Kidney (tissue), 14 donors: Measurements from ENCODE around the gene FSTL5. TPM values are rescaled to one million over a fixed set of nuclear protein-coding genes. Genes with fewer than 3 reads are reported as not detected.

Experiments used
- DNase-seq, 5 donors: peaks; one replicate each; pipeline ENCODE4 v3.0.0-alpha.2; 2013 to 2020
- FAIRE-seq: peaks from 2 replicates; lab custom pipeline; 2012; peaks lifted over from hg19 to GRCh38; lab: Jason Lieb, UNC
- H3K27ac ChIP-seq, 2 donors: one replicate each; pipeline ENCODE4 v1.7.0; 2013; ENCODE audit warnings: low read depth in 2 of 2, low read length in 2 of 2, inconsistent platforms in 1 of 2
- H3K27me3 ChIP-seq: one replicate; pipeline ENCODE4 v1.7.1; 2013; ENCODE audit warnings: low read length, inconsistent platforms; ENCODE audit not compliant: control insufficient read depth, insufficient read depth
- H3K36me3 ChIP-seq, 3 donors: one replicate each; pipeline versions ENCODE4 v1.7.0 to v1.7.1; 2013; ENCODE audit warnings: low read length in 3 of 3, control low read depth in 1 of 3, inconsistent platforms in 1 of 3; ENCODE audit not compliant: insufficient read depth in 3 of 3, control insufficient read depth in 2 of 3
- H3K4me1 ChIP-seq, 3 donors: one replicate each; pipeline versions ENCODE4 v1.7.0 to v1.7.1; 2013; ENCODE audit warnings: low read length in 3 of 3, inconsistent platforms in 1 of 3, low read depth in 1 of 3; ENCODE audit not compliant: control insufficient read depth in 2 of 3, insufficient read depth in 2 of 3
- H3K4me3 ChIP-seq, 3 donors: one replicate each; pipeline versions ENCODE4 v1.7.0 to v1.8.1; 2013; ENCODE audit warnings: low read length in 3 of 3, control low read depth in 1 of 3, inconsistent platforms in 1 of 3
- H3K9ac ChIP-seq, 3 donors: one replicate each; pipeline versions ENCODE4 v1.7.0 to v1.7.1; 2013; ENCODE audit warnings: low read length in 3 of 3, control low read depth in 1 of 3, inconsistent platforms in 1 of 3
- H3K9me3 ChIP-seq, 3 donors: one replicate each; pipeline versions ENCODE4 v1.7.0 to v1.7.1; 2013; ENCODE audit warnings: low read length in 3 of 3, control low read depth in 1 of 3, inconsistent platforms in 1 of 3; ENCODE audit not compliant: control insufficient read depth in 2 of 3, insufficient read depth in 1 of 3
- intact Hi-C: fragments of 100-400 bp; cut with DNase I; formaldehyde crosslinking; loops from one replicate; pipeline ENCODE4 v1.11.1; 2022
- polyA plus RNA-seq: library from polyadenylated mRNA; stranded (reverse); fragments of 350-450 nt; fragmentation: Illumina TruSeq; extraction: RNeasy Lipid Tissue Mini Kit (QIAGEN cat#74804); gene quantifications from one replicate; pipeline ENCODE4 v1.2.3, GENCODE V29; 2014; ENCODE audit warnings: low read depth, low replicate concordance; ENCODE audit not compliant: insufficient read depth
- total RNA-seq: library from RNA; stranded (reverse); fragmentation: NEBNext Ultra II Directional; extraction: Animal tissue kit (Norgen Biotek cat#: 25700); gene quantifications from one replicate; pipeline ENCODE4 v1.2.1, GENCODE V29; 2021
- TF ChIP-seq, protein P1 (sequence below): IDR thresholded peaks from 3 replicates; pipeline ENCODE4 v1.5.1; 2012; ENCODE audit warnings: mild to moderate bottlenecking, moderate library complexity, borderline replicate concordance; ENCODE audit not compliant: insufficient read depth; ENCODE audit errors: extremely low read depth
- donor health status: control.
- donor health status: control.
- donor health status: control.
- donor health status: control.
- donor health status: control.
- donor health status: DM: yes; HTN: yes; CAD: no.
- donor health status: Normal renal cell carcinoma (clear cell type).

FSTL5 gene
- total and polyA plus RNA-seq, 2 donors from 2014 or later = 0.09 TPM; not detected in 1

DNA sequence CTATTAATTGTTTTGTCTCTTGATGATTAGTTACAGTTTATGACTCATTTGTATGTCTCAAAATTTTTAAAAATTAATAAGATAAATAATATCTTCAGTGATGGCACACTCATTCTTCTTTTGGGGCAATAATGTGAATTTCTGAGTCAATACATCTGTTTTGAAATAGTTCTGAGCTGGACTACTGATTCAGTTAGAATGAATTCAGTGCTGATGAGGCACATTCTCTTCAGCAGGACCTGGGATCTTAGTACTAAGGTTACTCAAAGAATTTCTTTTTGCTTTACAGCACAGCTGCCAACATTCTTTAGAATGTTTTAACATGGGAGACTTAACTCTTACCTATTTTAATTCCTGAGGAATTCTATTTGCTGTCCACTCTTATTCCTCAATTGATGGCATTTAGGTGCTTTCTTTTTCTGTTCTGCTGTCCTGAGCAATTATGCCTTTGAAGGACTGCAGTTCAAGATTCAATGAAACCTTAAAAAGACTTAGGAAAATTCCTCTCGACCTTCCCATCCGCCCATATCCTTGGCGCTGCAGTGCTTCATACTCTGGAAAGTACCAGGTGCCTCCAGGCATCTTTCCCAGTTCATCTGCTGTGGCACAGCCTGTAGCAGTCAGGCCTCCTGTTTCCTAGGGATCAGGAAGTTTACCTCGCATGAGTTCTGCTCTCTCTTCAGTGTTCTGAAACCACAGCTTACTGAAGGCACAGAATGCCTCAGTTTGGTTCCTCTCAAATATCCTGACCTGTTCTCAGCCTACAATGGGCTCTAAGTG lies 213.7 kb downstream of the FSTL5 start:
- H3K27ac ChIP-seq = peak overlapping the region in 1 of 2 donors; percentile 12
- no peak overlapping the region for H3K9ac ChIP-seq
- no peaks in the 10 kb centered on the region for H3K9me3 ChIP-seq
- no peaks in the 10 kb centered on the region for H3K4me1 ChIP-seq
- FAIRE-seq = no peak
- DNase-seq = no peak
- H3K4me3 ChIP-seq = no peak overlapping the region
- TF ChIP-seq, protein P1, sequence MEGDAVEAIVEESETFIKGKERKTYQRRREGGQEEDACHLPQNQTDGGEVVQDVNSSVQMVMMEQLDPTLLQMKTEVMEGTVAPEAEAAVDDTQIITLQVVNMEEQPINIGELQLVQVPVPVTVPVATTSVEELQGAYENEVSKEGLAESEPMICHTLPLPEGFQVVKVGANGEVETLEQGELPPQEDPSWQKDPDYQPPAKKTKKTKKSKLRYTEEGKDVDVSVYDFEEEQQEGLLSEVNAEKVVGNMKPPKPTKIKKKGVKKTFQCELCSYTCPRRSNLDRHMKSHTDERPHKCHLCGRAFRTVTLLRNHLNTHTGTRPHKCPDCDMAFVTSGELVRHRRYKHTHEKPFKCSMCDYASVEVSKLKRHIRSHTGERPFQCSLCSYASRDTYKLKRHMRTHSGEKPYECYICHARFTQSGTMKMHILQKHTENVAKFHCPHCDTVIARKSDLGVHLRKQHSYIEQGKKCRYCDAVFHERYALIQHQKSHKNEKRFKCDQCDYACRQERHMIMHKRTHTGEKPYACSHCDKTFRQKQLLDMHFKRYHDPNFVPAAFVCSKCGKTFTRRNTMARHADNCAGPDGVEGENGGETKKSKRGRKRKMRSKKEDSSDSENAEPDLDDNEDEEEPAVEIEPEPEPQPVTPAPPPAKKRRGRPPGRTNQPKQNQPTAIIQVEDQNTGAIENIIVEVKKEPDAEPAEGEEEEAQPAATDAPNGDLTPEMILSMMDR = no peak
- no peaks in the 10 kb centered on the region for H3K27me3 ChIP-seq
- intact Hi-C loops = no loop called here
- no peaks in the 10 kb centered on the region for H3K36me3 ChIP-seq

DNA sequence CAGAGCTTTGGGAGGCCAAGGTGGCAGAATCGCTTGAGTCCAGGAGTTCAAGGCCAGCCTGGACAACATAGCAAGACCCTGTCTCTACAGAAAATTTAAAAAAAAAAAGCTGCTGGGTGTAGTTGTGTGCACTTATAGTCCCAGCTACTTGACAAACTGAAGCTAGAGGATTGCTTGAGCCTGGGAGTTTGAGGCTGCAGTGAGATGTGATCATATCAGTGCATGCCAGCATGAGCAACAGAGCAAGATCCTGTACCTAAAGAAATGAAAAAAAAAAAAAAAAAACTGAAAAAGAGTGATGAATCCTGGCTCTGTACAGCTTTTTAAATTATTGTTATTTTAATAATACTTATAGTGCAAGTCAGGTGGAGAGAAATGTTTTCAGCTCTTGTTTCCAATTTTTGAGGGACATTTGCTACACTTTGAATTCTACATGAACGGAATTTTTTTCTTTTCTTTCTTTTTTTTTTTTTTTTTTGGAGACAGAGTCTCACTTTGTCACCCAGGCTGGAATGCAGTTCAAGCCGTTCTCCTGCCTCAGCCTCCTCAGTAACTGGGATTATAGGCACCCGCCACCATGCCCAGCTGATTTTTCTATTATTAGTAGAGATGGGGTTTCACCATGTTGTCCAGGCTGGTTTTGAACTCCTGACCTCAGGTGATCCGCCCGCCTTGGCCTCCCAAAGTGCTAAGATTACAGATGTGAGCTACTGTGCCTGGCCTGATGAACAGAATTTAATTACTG lies 215.6 kb downstream of the FSTL5 start:
- no peak overlapping the region for H3K4me3 ChIP-seq
- H3K9me3 ChIP-seq = no peaks in the 10 kb centered on the region
- no peak overlapping the region for H3K27ac ChIP-seq
- intact Hi-C loops = no loop called here
- DNase-seq (no peak), FAIRE-seq (no peak)
- TF ChIP-seq, protein P1 = no peak
- H3K4me1 ChIP-seq = no peaks in the 10 kb centered on the region
- H3K36me3 ChIP-seq = no peaks in the 10 kb centered on the region
- no peaks in the 10 kb centered on the region for H3K27me3 ChIP-seq
- no peak overlapping the region for H3K9ac ChIP-seq

DNA sequence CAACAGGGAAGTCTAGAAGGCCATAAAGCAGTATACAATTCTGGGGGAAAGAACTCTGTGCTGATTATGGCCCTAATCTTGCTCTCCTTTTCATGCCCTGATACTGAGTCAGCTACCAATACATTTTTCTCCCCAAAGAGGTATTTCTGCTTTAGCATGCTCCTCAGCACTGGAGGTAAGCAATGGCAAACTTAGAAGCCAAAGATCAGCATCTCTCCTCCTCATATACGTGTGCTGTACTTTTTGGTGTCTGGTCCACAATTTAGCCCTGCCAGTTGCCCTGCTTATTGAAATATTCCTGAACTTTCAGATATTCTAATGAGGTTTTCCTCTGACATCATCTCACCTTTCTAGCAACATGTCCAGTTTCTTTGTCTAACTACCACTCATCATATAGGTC lies 226.2 kb downstream of the FSTL5 start:
- no peak overlapping the region for H3K27ac ChIP-seq
- H3K4me1 ChIP-seq = no peaks in the 10 kb centered on the region
- FAIRE-seq (no peak), DNase-seq (no peak)
- intact Hi-C loops = no loop called here
- no peak overlapping the region for H3K9ac ChIP-seq
- no peaks in the 10 kb centered on the region for H3K36me3 ChIP-seq
- TF ChIP-seq, protein P1 = no peak
- H3K27me3 ChIP-seq = no peaks in the 10 kb centered on the region
- no peaks in the 10 kb centered on the region for H3K9me3 ChIP-seq
- H3K4me3 ChIP-seq = no peak overlapping the region
